GM20000 (cell line): ENCODE measurements around the gene C12orf43.

ENCODE experiments used
- DNase-seq: peaks from one replicate; pipeline ENCODE4 v3.0.0; 2012; ENCODE audit warnings: low spot score
- TF ChIP-seq, protein P1 (sequence below): IDR thresholded peaks from 2 replicates; pipeline ENCODE4 v1.5.1; 2012; ENCODE audit warnings: mild to moderate bottlenecking, control low read depth; ENCODE audit errors: extremely low read depth, missing control alignments

Gene C12orf43

GRCh38 chr12:120994589-120995337 lies 21.5 kb downstream of the C12orf43 start:
- no peak for DNase-seq
- TF ChIP-seq, protein P1, sequence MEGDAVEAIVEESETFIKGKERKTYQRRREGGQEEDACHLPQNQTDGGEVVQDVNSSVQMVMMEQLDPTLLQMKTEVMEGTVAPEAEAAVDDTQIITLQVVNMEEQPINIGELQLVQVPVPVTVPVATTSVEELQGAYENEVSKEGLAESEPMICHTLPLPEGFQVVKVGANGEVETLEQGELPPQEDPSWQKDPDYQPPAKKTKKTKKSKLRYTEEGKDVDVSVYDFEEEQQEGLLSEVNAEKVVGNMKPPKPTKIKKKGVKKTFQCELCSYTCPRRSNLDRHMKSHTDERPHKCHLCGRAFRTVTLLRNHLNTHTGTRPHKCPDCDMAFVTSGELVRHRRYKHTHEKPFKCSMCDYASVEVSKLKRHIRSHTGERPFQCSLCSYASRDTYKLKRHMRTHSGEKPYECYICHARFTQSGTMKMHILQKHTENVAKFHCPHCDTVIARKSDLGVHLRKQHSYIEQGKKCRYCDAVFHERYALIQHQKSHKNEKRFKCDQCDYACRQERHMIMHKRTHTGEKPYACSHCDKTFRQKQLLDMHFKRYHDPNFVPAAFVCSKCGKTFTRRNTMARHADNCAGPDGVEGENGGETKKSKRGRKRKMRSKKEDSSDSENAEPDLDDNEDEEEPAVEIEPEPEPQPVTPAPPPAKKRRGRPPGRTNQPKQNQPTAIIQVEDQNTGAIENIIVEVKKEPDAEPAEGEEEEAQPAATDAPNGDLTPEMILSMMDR: no peak

DNA sequence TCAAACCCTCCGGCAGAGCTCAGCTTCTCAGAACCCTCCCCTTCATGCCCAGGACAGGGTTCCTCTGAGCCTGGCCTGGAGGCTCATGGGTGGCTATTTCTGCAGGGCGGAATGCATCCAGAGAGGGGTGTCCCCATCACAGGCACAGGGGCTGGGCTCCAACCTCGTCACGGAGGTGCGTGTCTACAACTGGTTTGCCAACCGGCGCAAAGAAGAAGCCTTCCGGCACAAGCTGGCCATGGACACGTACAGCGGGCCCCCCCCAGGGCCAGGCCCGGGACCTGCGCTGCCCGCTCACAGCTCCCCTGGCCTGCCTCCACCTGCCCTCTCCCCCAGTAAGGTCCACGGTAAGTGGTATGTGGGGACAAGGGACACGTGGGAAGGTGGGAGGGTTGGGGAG lies 22.2 kb downstream of the C12orf43 start:
- TF ChIP-seq, protein P1: no peak
- DNase-seq: no peak

DNA sequence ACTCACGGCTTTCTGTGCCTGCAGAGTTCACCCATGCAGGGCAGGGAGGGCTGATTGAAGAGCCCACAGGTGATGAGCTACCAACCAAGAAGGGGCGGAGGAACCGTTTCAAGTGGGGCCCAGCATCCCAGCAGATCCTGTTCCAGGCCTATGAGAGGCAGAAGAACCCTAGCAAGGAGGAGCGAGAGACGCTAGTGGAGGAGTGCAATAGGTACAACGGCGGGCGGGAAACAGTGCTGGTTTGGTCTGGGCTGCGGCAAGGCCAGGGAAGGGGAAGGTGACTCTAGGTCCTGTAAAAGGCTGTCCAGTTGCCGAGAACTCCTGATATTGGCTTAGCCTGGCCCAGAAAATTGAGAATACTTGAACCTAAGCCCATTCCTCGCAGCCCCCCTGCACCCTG lies 22.8 kb downstream of the C12orf43 start:
- TF ChIP-seq, protein P1: no peak
- DNase-seq: no peak

GRCh38 chr12:120992989-120993388 lies 23.3 kb downstream of the C12orf43 start:
- TF ChIP-seq, protein P1: no peak
- no peak for DNase-seq

GRCh38 chr12:120991965-120992364 lies 24.3 kb downstream of the C12orf43 start:
- no peak for DNase-seq
- TF ChIP-seq, protein P1: no peak

GRCh38 chr12:120990487-120991055 lies 25.7 kb downstream of the C12orf43 start:
- no peak for DNase-seq
- TF ChIP-seq, protein P1: no peak

DNA sequence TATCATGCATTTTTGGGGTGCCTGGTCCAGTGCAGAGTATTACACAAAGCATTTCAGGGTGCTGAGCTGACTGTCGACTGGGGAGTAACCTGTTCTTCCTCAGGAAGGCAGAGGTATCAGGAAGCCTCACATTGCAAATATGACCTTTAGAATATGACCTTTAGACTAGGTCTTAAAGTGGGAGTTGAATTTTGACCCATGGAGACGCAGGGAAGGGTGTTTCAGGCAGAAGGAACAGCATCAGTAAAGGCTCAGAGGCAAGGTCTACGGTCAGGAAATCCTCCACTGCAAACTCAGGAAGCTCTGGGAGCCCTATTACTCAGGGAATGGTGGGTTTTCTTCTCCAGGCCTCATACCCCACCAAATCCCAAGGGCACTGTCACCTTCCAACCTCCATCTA lies 26.6 kb downstream of the C12orf43 start:
- DNase-seq: no peak
- TF ChIP-seq, protein P1: no peak
